22Rv1 (cell line): ENCODE results near the gene PIK3R6.

ENCODE experiments used
- H3K27ac ChIP-seq: fragments of 450-650 bp; 2 replicates; pipeline ENCODE4 v1.5.1; 2017
- CTCF ChIP-seq: fragments of 450-650 bp; IDR thresholded peaks from 2 replicates; pipeline ENCODE4 v1.5.1; 2017; ENCODE audit warnings: mild to moderate bottlenecking
- ZFX ChIP-seq: fragments of 450-650 bp; IDR thresholded peaks from 2 replicates; pipeline ENCODE4 v1.6.1; 2017; ENCODE audit warnings: antibody characterized with exemption, borderline replicate concordance

The PIK3R6 gene

GRCh38 chr17:8898126-8898525, 30.7 kb upstream of the PIK3R6 start:
- no peak for TF ChIP-seq CTCF
- no peak for TF ChIP-seq ZFX
- H3K27ac ChIP-seq, result no peak overlapping the region

GRCh38 chr17:8896641-8897635, 29.5 kb upstream of the PIK3R6 start:
- no peak for TF ChIP-seq CTCF
- TF ChIP-seq ZFX, result no peak
- H3K27ac ChIP-seq, result no peak overlapping the region

- TF ChIP-seq ZFX, result no peak
- no peak for TF ChIP-seq CTCF
- no peak overlapping the region for H3K27ac ChIP-seq
Observed at GRCh38 chr17:8896087-8896486, 28.6 kb upstream of the PIK3R6 start.

GRCh38 chr17:8894673-8895578, 27.5 kb upstream of the PIK3R6 start:
- TF ChIP-seq ZFX (no peak), CTCF (peak; percentile 84)
- no peak overlapping the region for H3K27ac ChIP-seq

- no peak for TF ChIP-seq CTCF
- no peak for TF ChIP-seq ZFX
- H3K27ac ChIP-seq, result no peak overlapping the region
Observed at GRCh38 chr17:8894202-8894671, 26.8 kb upstream of the PIK3R6 start.

GRCh38 chr17:8893621-8894201, 26.2 kb upstream of the PIK3R6 start:
- no peak overlapping the region for H3K27ac ChIP-seq
- no peak for TF ChIP-seq ZFX

- H3K27ac ChIP-seq, result no peak overlapping the region
- TF ChIP-seq CTCF (no peak), ZFX (no peak)
Observed at GRCh38 chr17:8893059-8893458, 25.6 kb upstream of the PIK3R6 start.
